Ovary (tissue), 9 donors: Measurements from ENCODE around the gene HSF4. TPM values are rescaled to one million over a fixed set of nuclear protein-coding genes. Genes with fewer than 3 reads are reported as not detected.
A peak's percentile ranks its signal among the peaks of the same experiment; 100 is the strongest.

Experiments
- DNase-seq, 5 donors: peaks; one replicate each; pipeline ENCODE4 v3.0.0-alpha.2; 2019 to 2020
- H3K27ac ChIP-seq, 2 donors: fragments of 200-600 bp; one replicate each; pipeline versions ENCODE4 v1.5.1 to v1.8.0; 2019 to 2022
- H3K27me3 ChIP-seq: fragments of 200-600 bp; one replicate; pipeline ENCODE4 v1.8.0; 2022
- H3K36me3 ChIP-seq: fragments of 200-600 bp; sonication (generic); one replicate; pipeline ENCODE4 v1.5.1; 2019
- H3K4me1 ChIP-seq: one replicate; pipeline ENCODE4 v1.8.1; 2013; ENCODE audit warnings: mild to moderate bottlenecking, moderate library complexity; ENCODE audit not compliant: insufficient read depth
- H3K4me3 ChIP-seq: fragments of 200-600 bp; sonication (generic); one replicate; pipeline ENCODE4 v1.5.1; 2017
- H3K9me3 ChIP-seq, 2 donors: fragments of 200-600 bp in 1 of 2; sonication (generic) in 1 of 2; one replicate each; pipeline versions ENCODE4 v1.5.1 to v1.8.1; 2013 to 2019; ENCODE audit warnings: mild to moderate bottlenecking in 1 of 2, moderate library complexity in 1 of 2
- CTCF ChIP-seq, 3 donors: fragments of 450-650 bp in 2 of 3; fragments of 200-600 bp in 1 of 3; IDR thresholded peaks; one replicate each; pipeline versions ENCODE4 v1.5.1 to v1.8.0; 2016 to 2022; ENCODE audit warnings: antibody characterized with exemption in 3 of 3, mild to moderate bottlenecking in 1 of 3
- EP300 ChIP-seq: sonication (generic); formaldehyde crosslinking; IDR thresholded peaks from one replicate; pipeline ENCODE4 v1.6.1; 2017; ENCODE audit warnings: antibody characterized with exemption
- POLR2A ChIP-seq: fragments of 450-650 bp; IDR thresholded peaks from one replicate; pipeline ENCODE4 v1.6.1; 2017; ENCODE audit warnings: antibody characterized with exemption, mild to moderate bottlenecking, moderate library complexity
- WGBS, 3 donors: extraction: QIAGEN DNeasy Blood & Tissue Kit in 1 of 3; methylation state at CpG; one replicate each; pipeline versions ENCODE4 v1.1.5 to v1.1.7; 2013 to 2017; 5-methylcytosine and 5-hydroxymethylcytosine counted together
- intact Hi-C, 4 donors: fragments of 100-400 bp; cut with DNase I; formaldehyde crosslinking; loops; one replicate each; pipeline versions ENCODE4 v1.11.0 to v1.15.1; 2022 to 2023
- polyA plus RNA-seq, 2 donors: library from polyadenylated mRNA; stranded (reverse); fragments of 200-250 nt in 1 of 2; fragments of 350-450 nt in 1 of 2; fragmentation: Illumina TruSeq in 1 of 2; extraction: RNeasy Lipid Tissue Mini Kit (QIAGEN cat#74804) in 1 of 2; gene quantifications; one replicate each; pipeline ENCODE4 v1.2.3, GENCODE V29; 2013 to 2014
- total RNA-seq, 7 donors: library from RNA; depleted of rRNA in 2 of 7; stranded (reverse); fragments of >200 nt in 2 of 7; fragmentation: NEBNext Ultra II Directional in 3 of 7; extraction: Animal tissue kit (Norgen Biotek cat#: 25700) in 3 of 7; gene quantifications; one replicate each; pipeline versions ENCODE4 v1.1.0 to v1.2.4, GENCODE V29; 2016 to 2023
- donor health status: DM: no; HTN: no; CAD: no; lungs with moderate emphysema.
- donor health status: DM: no; HTN: no; CAD: no.
- donor health status: Bipolar disorder and iron deficiency.
- donor health status: DM: yes; HTN: yes; CAD: no.
- donor health status: DM: no; HTN: no; CAD: no.
- donor health status: DM: yes; HTN: yes; CAD: no.

The HSF4 gene
- total and polyA plus RNA-seq, 9 donors: 9.9 to 115 (median 69.6) TPM

DNA sequence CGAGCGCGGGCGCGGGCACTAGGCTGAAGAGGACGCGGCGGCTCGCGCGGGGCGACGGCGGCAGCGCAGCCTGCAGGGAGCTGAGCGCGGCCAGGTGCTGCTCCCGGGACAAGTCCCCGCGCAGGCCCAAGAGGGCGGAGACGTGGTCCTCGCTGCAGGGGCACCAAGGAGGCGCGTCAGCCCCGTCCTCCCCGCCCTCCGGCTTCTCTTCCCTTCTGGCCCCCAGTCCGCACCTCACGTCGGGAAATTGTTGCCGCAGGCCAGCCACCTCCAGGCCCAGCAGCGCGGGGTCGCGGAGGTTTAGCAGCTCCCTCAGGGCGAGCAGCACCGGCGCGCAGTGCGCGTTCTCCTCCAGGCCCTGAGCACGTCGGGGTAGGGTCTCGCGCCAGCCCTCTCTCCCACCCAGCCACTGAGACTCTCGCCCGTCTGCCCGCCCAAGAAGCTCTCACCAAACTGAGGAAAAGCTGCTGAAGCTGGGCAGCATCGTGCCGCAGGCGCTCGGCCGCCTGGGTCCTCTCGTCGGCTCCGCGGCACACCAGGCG lies 20.0 kb downstream of the HSF4 start:
- intact Hi-C loops: loop anchor here in 1 of 4 donors (10.0 kb wide), 1 partner anchor 210 kb away; no protein-coding TSS in a partner anchor
- Histone ChIP-seq H3K27me3 (no peaks in the 10 kb centered on the region), H3K9me3 (no peaks in the 10 kb centered on the region), H3K4me1 (peaks cover 3% of the 10 kb centered on the region), H3K36me3 (no peaks in the 10 kb centered on the region), H3K4me3 (peak overlapping the region; percentile 83), H3K27ac (peak overlapping the region; percentile 97 to 99)
- TF ChIP-seq POLR2A (no peak), EP300 (no peak), CTCF (IDR thresholded peaks at IDR 0.05) (peak in 1 of 3 donors; percentile 4)
- peak in 1 of 5 donors; percentile 64 for DNase-seq
- WGBS, 3 donors: 3% methylated on average over 51 to 59 of the region's 59 CpGs

DNA sequence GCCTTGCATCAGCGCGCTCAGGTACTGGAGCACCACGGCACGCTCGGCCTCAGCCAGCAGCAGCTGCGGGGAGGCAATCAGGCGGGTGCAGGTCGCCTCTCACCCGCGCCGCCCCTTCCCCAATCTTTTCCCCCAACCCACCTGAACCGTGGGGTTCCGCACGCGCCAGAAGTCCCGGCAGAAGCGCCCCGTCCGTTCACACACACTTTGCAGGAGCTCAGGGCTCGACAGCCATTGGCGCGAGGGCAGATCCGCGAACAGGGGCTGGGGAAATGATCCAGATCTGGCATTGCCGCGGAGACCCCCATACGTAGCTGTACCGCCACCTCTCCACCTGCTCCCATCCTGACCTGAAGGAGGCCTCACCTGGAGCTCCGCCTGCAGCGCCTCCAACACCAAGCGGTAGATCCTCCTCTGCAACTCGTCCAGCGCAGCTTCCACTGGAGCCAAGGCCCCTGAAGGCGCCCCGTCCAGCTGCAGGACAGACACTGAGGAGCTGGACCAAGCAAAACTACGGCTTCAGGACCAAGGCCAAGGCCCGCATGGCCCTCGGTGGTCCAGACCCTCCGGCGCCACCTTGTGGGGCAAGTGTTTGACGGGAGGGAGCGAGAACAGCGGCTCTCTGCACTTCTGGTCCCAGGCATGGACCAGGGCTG lies 20.6 kb downstream of the HSF4 start:
- Histone ChIP-seq H3K36me3 (no peaks in the 10 kb centered on the region), H3K4me3 (peak overlapping the region; percentile 83), H3K27ac (peak overlapping the region; percentile 97 to 99), H3K9me3 (no peaks in the 10 kb centered on the region), H3K4me1 (peaks cover 3% of the 10 kb centered on the region), H3K27me3 (no peaks in the 10 kb centered on the region)
- TF ChIP-seq CTCF (IDR thresholded peaks at IDR 0.05) (peak; percentile 75 to 91 (median 86)), POLR2A (no peak)
- intact Hi-C loops: loop anchor here in 1 of 4 donors (10.0 kb wide), 1 partner anchor 210 kb away; no protein-coding TSS in a partner anchor
- WGBS, 3 donors: 3 to 6% (median 4%) methylated on average over 40 to 43 of the region's 43 CpGs
- peak; percentile 95 to 98 (median 96) for DNase-seq

DNA sequence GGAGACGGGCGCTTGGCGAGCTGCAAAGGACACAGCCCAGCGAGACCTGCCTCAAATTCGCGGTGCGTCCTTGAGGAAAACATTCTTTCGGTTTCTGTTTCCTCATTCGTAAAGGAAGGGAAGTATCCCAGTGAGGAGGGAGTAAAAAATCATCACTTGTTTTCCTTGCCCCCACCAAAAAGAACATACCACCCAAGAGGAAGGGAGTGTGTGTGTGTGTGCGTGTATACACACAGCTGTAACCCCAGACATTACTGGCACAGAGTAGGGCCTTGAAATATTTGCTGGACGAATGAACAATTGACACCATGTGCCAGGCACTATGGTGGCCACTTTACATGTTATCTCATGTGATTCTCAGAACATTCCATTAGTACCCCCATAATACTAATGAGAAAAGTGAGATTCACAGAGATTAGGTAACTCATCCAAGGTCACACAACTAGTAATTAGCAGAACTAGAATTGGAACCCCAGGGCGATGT lies 21.1 kb downstream of the HSF4 start:
- Histone ChIP-seq H3K36me3 (no peaks in the 10 kb centered on the region), H3K27ac (peak overlapping the region; percentile 52 to 99), H3K9me3 (no peaks in the 10 kb centered on the region), H3K27me3 (no peaks in the 10 kb centered on the region), H3K4me3 (no peak overlapping the region), H3K4me1 (peaks cover 3% of the 10 kb centered on the region)
- no peak for DNase-seq
- TF ChIP-seq EP300: no peak
- TF ChIP-seq POLR2A: no peak
- 6 to 7% (median 7%) methylated on average over 12 of the region's 12 CpGs for WGBS, 3 donors
- intact Hi-C loops: loop anchor here in 1 of 4 donors (10.0 kb wide), 1 partner anchor 211 kb away; no protein-coding TSS in a partner anchor

GRCh38 chr16:67186550-67186950 lies 22.0 kb downstream of the HSF4 start:
- TF ChIP-seq POLR2A: no peak
- no peak for TF ChIP-seq CTCF (IDR thresholded peaks at IDR 0.05)
- no peak for TF ChIP-seq EP300
- DNase-seq: peak in 3 of 5 donors; percentile 34 to 42 (median 35)
- 26 to 28% (median 27%) methylated on average over 5 of the region's 5 CpGs for WGBS, 3 donors
- H3K27ac ChIP-seq: no peak overlapping the region
- no peaks in the 10 kb centered on the region for H3K36me3 ChIP-seq
- intact Hi-C loops: loop anchor here in 1 of 4 donors (10.0 kb wide), 1 partner anchor 212 kb away; no protein-coding TSS in a partner anchor
- H3K4me3 ChIP-seq: no peak overlapping the region
- no peaks in the 10 kb centered on the region for H3K9me3 ChIP-seq
- no peaks in the 10 kb centered on the region for H3K27me3 ChIP-seq
- H3K4me1 ChIP-seq: peaks cover 3% of the 10 kb centered on the region
